ENCODE measurements around the gene AKIRIN2.

AKIRIN2 gene

DNA sequence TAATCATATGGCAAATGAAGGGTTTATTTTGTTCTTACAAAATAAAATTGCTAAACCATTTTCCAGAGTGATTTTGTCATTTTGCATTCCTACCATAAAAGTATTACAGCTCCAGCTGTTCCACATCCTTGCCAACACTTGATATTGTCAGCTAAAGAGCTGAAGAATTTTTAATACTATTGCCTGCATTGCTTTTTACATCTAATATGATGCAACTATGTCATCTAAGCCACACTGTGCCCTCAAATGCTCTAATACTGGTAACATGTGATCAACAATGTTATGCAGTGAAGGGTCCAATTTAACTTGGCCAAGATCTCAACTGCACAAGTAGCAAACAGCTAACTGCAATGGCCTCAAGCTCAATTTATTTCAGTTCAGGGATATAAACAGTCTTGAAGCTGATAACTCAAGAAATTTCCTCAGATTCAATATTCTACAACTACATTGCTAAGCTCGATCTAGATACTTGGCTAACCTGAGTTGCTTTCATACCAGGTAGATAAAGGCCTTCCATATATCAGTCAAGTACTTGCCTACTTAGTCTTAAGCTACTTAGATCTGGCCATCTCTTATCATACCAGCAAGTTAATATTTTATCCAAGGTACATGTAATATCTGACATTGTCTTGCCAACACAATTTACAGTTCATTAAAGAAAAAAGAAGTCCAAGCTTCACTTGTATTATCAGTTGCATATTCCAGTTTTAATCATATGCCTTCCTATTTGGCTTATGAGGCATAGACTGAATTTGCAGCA, 17.0 kb downstream of the AKIRIN2 start:
- DNase-seq = no peak

DNA sequence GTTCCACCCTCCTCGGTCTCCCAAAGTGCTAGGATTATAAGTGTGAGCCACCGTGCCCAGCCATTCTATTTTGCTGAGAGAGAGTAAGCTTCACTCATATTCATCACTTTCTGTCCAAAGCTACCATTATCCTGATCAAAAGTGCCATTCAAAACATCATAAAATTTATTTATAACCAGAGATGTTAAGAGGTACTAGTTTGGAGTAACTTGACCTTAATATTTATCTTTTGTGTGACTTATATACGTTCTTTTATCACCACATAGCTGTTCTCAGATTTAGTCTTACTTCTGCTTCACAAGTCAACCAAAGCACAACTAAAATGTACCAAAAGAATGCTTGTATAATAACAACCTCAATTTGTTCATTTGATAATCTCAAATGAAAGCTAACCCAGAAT, 18.1 kb downstream of the AKIRIN2 start:
- no peak for DNase-seq

DNA sequence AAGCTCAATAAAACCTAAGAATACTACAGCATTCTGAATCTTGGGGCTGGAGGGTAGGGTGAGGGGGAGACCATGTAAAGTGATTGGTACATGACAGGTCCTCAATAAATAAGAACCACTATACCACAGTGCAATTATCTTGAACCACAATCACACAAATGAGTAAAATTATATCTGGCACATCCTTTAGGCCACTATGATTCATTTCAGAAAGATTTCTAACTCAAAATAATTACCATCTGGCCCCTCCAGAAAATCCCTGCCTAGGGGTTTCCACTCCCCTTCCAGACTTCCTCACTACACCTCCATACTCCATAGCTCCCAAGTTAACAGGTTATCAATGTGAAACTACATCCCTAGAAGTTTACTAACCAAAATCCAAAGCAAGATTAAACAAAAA, 19.7 kb downstream of the AKIRIN2 start:
- no peak for DNase-seq

DNA sequence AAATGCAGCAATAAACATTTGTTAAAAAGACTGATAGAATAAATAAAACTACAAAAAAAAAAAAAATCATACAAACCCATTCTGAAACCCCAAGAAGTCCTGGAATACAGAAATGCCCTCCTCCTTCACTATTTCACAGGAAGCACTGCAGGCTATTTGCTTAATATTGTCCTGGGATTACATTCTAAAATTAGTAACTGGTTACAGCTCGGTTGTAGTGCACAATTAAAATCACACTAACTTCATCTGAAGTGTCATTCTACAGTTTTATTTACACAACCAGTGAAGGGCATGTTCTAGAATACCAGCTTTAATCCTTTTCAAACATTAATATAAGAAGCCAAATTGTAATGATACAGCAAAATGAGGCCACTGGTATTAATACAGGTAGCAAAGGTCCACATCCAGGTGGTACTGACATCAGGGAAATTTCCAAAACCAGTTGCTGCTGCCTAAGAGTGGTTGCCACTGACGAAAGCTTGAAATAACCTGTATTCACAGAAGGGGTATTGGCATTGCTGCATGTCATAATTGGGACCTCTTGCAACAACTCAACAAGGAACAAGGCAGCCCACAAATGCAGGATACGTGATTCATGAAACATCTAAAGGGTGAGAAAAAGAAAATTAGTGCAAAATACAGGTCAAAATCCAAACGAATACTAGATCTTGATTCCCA, 26.9 kb downstream of the AKIRIN2 start:
- DNase-seq = no peak

DNA sequence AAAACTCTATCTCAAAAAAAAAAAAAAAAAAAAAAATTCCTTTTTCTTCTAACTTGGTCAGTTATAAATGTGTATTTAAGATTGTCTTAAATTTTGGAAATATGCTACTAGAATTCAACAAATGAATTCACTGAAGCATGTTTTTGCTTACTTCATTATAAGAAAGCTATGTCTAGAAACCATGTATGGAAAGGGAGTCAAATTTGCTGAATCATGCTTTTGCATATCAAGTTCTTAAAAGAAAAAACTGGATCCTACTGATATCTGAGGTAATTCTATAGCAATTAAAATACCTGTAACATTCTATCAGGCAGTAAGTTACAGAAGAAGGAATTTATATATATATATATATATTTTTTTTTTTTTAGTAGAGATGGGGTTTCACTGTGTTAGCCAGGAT, 27.7 kb downstream of the AKIRIN2 start:
- no peak for DNase-seq

DNA sequence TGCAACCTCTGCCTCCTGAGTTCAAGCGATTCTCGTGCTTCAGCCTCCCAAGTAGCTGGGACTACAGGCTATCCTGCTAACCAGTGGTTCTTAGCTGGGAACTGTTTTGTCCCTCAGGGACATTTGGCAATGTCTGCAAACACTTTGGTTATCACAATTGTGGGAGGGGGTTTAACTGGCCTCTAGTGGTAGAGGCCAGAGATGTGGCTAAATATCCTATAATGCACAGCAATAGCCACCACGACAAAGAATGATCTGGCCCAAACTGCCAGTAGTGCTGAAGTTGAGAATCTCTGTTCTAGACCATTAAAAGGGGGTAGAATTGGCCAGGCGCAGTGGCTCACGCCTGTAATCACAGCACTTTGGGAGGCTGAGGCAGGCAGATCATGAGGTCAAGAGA, 28.8 kb downstream of the AKIRIN2 start:
- no peak for DNase-seq

DNA sequence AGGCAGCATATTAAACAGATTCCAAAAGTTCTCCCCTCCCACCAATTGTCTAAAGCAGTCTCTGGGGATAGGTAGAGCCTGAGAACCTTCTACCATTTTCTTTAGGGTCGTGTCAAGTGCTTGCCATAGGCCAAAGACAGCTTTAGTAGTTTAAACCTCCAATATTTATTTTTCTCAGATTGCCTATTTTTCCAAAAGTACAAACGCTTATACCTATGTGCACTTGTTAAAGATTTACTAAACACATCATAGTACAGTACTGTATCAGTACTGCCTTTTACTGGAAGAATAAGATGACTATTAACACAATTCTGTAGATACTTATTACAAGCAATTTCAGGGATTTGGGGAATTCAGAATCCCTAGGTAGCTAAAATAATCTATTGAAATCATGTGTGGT, 29.4 kb downstream of the AKIRIN2 start:
- no peak for DNase-seq

DNA sequence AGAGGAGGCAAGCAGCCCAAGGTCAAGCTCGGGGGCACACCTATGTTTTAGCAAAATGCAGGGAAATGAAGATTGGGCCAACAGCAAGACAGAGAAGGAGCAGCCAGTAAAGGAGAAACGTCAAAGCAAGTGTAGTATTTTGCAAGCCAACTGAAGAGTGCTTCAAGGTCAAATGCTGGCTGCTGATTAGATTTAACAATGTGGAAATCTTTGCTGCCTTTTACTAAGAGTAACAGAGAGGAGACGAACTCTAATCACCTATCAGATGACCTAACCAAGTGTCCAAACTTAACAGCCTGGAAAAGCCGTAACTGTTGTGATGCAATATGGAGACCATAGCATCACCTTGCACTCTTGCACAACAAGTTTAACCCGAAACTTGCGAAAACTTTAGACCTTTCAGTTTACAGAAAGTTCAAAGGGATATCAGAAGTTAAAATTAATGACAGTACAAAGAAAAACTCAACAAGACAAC, 30.4 kb downstream of the AKIRIN2 start:
- DNase-seq = no peak

DNA sequence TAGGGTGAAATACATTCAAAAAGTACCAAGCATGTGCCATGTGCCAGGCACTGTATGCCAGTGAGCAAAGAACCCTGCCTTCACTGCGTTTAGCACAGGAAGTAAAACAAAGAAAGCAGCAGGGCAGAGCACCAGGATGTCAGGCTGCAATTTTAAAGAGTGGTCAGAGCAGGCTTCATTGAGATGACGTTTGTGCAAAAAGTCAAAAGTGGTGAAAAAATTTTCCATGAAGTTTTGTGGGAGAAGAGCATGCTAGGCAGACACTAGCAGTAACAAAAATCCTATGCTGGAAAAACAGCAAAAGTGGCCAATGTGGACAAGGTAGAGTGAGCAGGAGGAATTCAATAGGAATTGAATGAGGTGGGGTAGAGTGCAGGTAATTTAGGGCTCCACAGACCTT, 31.3 kb downstream of the AKIRIN2 start:
- no peak for DNase-seq

DNA sequence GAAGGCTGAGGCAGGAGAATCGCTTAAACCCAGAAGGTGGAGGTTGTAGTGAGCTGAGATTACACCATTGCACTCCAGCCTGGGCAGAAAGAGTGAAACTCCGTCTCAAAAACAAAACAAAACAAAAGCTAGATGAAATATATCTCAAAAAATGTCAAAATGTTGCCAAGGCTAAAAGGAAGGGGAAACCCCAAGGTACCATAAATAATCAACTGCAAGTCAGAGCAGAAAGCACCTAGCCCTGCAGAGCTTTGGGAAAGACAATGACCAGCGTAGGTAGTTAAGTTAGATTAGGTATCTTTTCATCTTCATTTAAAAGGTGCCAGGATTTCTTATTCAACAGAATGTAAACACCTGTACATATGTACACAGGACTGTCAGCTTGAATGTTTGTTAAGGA, 33.0 kb downstream of the AKIRIN2 start:
- no peak for DNase-seq

DNA sequence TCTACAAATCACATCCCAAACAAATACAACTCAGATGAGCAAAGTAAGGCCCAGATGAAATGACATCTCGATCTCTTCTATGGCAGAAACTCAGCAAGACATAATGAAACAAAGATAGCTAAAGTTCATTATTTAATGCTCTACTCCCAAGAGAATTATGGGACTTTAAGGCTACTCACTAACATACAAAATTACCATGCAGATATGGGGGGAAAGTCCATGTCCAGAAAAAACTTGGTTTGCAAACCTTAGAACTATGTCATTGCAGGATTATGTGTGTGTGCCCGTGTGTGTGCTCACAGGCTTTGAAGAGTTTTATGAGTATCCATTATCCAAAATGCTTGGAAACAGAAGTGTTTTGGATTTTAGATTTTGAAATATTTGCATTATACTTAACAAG, 34.0 kb downstream of the AKIRIN2 start:
- no peak for DNase-seq

DNA sequence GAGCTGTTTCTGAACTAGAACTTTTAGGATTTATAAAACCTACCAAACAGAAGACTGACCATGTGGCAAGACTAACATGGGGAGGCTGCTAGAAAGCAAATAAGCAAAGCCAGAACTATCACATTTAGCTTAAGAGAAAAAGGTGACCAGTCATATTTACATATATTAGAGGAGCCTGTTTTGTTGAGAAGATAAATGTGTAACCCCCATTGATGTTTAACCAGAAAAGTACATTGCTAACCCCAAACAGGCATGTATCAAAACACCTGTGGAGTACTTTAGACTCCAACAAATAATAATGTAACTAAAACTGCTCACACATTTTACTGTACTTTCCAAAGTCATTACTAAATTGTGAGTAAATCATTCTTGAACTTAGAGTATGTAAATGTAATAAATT, 35.0 kb downstream of the AKIRIN2 start:
- no peak for DNase-seq

DNA sequence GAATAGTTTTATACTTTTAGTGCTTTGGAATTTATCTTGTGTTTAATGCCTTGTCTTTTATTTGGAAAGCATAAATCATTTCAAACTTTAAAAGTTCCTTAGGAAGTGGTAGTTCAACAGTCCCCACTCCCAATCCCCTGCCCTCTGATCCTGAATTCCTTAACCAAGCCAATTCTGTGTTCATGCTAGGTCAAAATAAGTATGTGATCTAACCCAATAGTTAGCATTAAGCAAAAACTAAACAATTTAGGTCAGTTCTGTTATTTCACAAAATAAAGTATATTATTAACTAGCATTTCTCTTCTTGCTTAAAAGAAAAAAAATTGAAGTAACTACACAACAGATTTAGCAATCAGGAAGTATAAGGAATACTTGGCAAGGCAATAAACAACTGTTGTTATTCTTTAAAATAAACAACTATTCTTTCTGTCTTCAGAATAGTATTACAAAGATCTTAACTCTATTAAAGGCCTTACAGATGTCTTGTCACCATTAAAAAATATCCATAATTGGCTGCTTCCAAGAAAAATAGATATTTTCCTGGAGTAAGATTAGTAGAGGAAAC, 37.0 kb downstream of the AKIRIN2 start:
- no peak for DNase-seq

DNA sequence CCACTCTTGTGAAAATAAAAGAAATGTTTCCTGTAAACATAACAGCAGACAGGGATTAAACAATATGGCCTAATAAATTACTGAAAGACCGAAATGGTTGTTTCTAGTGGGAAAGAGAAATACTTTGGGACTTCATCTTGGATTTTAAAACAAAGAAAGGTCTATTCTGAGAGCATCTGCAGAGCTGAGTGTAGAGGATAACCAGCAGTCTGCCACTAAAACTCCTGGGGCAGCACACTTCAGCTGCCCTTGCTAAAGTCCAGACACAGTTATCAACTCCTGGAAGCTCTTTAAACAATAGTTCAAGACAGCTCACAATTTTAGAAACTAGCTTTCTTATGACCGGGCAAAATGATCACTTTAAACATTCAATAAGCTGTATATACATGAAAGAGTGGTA, 38.6 kb downstream of the AKIRIN2 start:
- no peak for DNase-seq

DNA sequence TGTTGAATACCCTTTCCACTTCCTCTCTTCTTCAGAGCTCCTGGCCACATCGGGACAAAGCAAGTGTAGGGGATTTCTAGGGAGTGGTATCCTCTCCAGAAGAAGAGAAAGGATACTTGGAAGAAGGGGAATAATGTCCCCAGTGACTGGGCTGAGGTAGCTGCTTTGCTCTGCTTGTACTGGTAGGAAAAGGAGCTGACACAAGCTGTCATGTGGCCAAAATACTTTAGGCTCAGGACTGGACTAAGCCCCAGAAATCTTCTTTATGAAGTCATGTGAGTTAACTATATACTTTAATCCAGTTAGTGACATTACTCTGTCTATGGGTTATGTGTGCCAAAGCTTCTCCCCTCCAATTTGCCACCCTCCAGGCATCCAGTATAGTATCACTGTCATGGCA, 40.5 kb downstream of the AKIRIN2 start:
- no peak for DNase-seq

DNA sequence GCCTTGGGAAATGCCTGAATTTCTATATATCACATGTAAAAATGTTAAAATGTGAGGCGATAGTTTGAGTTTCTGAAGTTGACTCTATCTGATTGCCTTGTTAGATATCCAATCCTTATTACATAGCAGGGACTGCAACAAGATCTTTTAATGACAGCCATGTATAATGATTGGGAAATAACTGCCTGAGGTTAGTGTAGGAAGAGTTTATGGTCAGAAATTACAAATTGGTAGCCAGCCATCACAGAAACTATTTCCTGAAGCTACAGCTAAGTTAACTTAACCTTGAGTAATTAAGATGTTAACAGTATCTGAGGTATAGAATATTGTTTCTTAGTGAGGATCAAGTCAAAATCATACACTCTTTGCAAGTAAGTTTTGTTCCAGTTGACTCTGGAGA, 41.0 kb downstream of the AKIRIN2 start:
- no peak for DNase-seq

DNA sequence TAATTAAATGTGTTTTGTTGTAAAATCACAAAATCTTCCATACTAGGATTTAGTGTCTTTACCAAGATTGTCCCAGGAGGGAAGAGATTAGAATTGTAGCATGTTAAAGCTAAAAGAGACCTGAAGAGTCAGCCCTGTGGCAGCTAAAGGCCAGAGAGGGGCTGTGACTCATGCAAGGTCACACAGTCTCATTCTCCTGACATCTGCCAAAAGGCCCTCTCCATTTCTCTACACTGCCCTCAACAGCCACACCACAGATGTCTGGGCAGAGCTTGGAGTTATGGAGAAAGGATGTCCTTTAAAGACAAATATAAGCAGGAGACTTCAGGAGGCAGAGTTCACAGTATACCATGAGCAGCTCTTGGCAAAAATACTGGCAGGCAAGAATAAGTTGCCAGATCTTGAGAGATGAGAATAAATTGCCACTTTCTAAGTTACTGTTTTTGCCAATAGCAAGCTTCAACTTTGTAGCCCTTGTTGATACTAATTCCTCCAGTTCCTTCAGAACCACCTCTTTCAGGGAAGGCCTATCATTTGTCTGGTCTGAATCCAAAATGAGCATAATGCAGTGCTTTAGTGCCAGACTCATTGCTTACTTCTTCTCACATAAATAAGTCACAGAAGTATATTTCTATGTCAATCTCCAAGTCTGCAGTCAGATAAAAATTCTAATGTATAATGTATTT, 41.7 kb downstream of the AKIRIN2 start:
- no peak for DNase-seq

DNA sequence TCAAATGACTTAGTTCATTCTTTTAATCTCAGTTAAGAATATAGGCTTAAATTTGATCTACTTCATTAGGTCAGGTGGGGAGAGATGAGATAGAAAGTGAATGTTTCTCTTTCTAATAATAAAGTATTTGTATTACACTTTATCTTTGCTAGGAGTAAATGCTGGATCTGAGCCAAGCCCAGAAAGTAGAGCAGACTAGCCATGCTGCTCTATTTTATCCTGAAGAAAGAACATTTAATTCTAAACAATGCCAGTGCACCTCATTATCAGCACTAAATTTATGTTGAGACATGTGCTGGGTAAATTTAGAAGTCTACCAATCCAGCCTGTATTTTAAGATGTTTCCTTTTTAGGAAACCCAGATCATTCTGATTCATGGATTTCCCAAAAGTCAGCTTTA, 43.5 kb downstream of the AKIRIN2 start:
- no peak for DNase-seq

DNA sequence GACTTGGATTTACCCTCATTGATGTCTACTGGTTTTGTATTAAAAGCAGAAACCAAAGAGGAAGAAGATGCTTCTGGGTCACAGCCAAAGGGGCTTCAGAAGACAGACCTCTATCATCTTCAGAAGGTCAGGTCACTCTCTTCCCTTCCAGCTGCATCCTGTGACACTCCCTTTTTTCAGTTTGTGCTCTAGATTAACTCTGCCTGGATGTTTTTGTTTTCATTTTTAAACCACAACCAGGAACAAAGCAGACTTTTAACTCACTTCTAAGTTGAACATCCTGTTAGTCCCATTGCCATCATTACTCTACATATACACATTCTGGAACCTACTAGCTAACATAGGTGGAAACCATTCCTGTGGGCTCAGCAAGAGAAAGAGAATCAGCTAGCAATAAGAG, 45.2 kb downstream of the AKIRIN2 start:
- DNase-seq = no peak

DNA sequence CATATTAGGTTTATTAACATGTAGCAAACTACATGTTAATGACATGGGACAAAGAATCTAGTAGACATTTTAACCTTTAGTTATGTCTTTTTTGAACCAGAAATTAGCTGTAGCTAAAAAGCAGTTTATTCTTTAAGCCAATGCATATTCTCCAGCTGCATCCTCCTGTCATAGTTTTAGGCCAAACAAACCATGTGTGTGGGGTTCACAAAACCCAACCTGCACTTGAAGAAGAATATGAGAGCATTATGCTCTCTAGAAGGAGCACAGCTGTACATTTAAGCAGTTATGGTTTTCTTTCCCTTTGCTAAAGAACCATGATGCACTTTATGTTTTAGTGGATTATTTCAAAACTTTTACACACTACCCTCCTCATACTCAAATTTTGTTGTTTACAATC, 46.2 kb downstream of the AKIRIN2 start:
- no peak for DNase-seq

DNA sequence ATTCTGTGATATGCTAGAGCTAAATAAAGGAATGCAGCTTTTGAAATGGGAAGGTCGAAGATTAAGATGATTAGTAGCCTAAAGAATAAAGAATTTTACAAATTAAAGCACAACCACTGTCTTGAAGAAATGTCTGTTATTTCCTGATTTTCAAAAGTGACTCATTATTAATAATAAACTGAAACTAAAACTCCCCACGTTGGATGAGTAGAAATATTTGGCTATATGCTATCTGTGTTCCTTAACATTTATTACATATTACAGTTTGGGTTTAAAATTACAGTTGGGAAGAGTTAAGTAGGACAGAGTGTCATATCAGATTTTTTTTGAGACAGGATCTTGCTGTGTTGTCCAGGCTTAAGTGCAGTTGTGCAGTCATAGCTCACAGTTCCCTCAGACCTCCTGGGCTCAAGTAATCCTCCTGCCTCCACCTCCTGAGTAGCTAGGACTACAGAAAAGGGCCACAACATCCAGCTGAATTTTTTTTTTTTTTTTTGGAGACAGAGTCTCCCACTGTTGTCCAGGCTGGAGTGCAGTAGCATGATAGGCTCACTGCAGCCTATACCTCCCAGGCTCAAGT, 47.1 kb downstream of the AKIRIN2 start:
- no peak for DNase-seq

DNA sequence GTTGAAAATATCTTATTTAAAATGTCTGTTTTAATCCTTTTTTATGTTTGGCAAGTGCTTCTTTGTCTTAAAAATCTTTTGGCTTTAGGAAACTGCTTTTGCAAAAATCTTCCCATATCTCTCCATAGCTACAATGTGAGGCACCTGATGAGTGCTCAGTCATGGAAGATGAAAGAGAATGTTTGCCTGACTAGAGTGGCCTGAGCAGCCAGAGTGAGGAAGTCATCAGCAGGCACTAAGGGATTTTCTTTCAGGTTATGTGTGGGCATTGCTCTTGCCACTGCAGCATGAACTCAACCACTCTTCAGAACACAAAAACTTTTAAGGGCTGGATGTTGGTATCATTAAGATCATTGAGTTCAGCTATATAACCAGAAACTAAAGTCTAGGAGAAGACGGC, 47.9 kb downstream of the AKIRIN2 start:
- DNase-seq = no peak
